Esophagus (tissue), 2 donors: ENCODE measurements around the gene CEACAM4. TPM values are rescaled to one million over a fixed set of nuclear protein-coding genes. Genes with fewer than 3 reads are reported as not detected.

Experiments used
- H3K27ac ChIP-seq, 2 donors: one replicate each; pipeline ENCODE4 v1.5.1; 2013; ENCODE audit warnings: low read depth in 2 of 2, mild to moderate bottlenecking in 2 of 2, inconsistent platforms in 1 of 2, low read length in 1 of 2, moderate library complexity in 1 of 2
- H3K27me3 ChIP-seq, 2 donors: one replicate each; pipeline ENCODE4 v1.6.1; 2013; ENCODE audit warnings: low read length in 2 of 2, control low read depth in 1 of 2, mild to moderate bottlenecking in 1 of 2; ENCODE audit not compliant: insufficient read depth in 2 of 2, control insufficient read depth in 1 of 2
- H3K36me3 ChIP-seq, 2 donors: one replicate each; pipeline ENCODE4 v1.6.1; 2013; ENCODE audit warnings: low read length in 1 of 2; ENCODE audit not compliant: control insufficient read depth in 2 of 2, insufficient read depth in 2 of 2
- H3K4me1 ChIP-seq, 2 donors: one replicate each; pipeline ENCODE4 v1.6.1; 2013; ENCODE audit warnings: low read length in 1 of 2; ENCODE audit not compliant: control insufficient read depth in 2 of 2, insufficient read depth in 2 of 2
- H3K4me3 ChIP-seq, 2 donors: one replicate each; pipeline ENCODE4 v1.5.1; 2013; ENCODE audit warnings: low read length in 2 of 2, mild to moderate bottlenecking in 2 of 2, low read depth in 1 of 2, moderate library complexity in 1 of 2
- H3K9me3 ChIP-seq, 2 donors: one replicate each; pipeline ENCODE4 v1.6.1; 2013; ENCODE audit warnings: mild to moderate bottlenecking in 2 of 2, low read depth in 1 of 2, low read length in 1 of 2, moderate library complexity in 1 of 2; ENCODE audit not compliant: control insufficient read depth in 2 of 2, insufficient read depth in 1 of 2
- WGBS, 2 donors: extraction: QIAGEN DNeasy Blood & Tissue Kit; methylation state at CpG; one replicate each; pipeline ENCODE4 v1.1.7; 2013; 5-methylcytosine and 5-hydroxymethylcytosine counted together
- polyA plus RNA-seq, 2 donors: library from polyadenylated mRNA; stranded (reverse); fragments of 200-250 nt; gene quantifications; one replicate each; pipeline ENCODE4 v1.2.3, GENCODE V29; 2013
- donor health status: healthy with polysubstance abuse.
- donor health status: Bipolar disorder and iron deficiency.

CEACAM4 gene
- polyA plus RNA-seq, 2 donors, result 0.47 to 0.58 TPM

DNA sequence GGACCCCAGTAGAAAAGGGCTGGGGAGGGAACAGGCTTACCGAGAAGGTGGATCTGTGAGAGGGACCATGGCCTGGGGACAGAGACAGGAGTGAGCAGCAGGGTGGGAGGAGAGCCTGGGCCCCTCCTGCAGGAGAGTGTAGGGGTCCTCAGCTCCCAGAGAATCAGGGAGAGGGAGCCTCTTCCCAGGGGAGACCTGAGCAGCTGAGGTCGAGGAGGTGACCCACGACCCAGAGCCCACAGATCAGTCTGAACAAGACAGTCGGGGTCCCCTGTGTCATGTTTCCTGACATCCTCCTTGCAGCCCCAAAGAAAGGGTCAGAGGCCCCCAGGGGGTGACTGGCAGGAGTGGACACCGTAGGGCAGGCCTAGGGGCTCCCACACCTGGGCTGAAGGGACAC lies 6.7 kb downstream of the CEACAM4 start:
- Histone ChIP-seq H3K27ac (no peak overlapping the region), H3K27me3 (no peaks in the 10 kb centered on the region), H3K36me3 (no peaks in the 10 kb centered on the region), H3K4me1 (no peaks in the 10 kb centered on the region), H3K4me3 (no peak overlapping the region), H3K9me3 (no peaks in the 10 kb centered on the region)
- 50 to 68% methylated on average over 5 of the region's 5 CpGs for WGBS, 2 donors

DNA sequence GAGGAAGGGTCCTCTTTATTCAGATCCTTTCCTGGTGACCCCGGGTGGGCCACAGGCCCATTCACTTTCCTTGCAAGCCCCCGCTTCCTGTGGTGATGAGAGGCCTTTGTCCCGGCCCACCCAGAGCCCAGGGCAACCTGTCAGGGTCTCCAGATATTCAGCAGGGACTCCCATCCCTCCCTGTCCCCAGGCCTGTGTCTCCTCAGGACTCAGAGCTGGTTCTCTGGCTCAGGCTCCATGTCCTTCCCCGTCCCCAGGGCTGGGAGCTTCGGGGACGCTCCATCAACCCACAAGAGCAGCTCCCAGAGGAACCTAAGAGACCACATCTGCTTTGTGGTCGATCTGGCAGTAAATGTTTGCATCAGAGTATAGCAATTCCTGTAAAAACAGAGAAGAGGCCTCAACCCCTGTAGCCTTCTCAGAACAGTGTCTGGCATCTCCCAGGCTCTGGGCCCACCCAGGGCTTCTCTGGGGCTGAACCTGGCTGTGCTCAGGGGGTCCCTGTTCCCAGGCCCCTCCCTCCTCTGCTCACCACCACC lies 7.8 kb downstream of the CEACAM4 start:
- H3K36me3 ChIP-seq, result no peaks in the 10 kb centered on the region
- H3K4me3 ChIP-seq, result no peak overlapping the region
- no peak overlapping the region for H3K27ac ChIP-seq
- H3K9me3 ChIP-seq, result no peaks in the 10 kb centered on the region
- no peaks in the 10 kb centered on the region for H3K4me1 ChIP-seq
- H3K27me3 ChIP-seq, result no peaks in the 10 kb centered on the region
- WGBS, 2 donors, result 34 to 43% methylated on average over 7 of the region's 7 CpGs

DNA sequence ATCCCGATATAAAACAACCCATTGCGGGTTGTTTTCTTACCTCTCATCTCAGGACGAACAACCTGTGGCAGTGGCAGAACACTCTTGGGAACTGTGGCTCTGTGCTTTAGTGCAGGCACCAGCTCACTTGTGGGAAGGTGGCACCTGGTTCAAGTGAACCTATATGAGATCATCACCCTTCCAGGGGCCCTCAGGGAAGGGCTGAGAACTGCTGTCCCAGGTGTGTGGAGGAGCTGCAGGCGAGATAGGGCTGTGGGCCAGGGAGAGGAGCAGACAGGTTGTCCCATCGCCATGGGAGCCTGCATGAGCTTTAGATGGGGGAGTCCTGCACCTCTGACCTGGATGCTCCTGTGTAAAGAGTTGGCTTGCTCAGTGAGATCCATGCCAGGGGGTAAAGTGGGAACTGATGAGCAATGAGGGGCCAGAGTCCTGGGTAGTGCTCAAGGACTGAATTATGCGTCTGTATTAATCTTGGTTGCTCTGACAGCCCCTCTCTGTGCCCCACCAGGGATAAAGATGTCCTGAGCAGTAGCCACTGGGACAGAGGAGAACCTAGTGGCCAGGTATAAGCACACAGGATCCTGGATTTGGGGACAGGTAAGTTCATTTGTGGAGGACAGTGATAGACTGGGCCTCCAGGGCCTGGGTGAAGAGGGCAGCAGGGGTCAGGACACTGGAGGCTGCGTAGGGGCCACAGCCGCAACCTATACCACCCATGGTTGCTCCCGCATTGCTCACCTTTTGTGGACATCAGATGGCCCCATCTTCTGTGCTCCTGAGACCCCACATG lies 8.7 kb downstream of the CEACAM4 start:
- Histone ChIP-seq H3K9me3 (no peaks in the 10 kb centered on the region), H3K36me3 (no peaks in the 10 kb centered on the region), H3K27ac (no peak overlapping the region), H3K4me3 (no peak overlapping the region), H3K27me3 (no peaks in the 10 kb centered on the region), H3K4me1 (no peaks in the 10 kb centered on the region)
- WGBS, 2 donors, result 77 to 80% methylated on average over 9 of the region's 9 CpGs

DNA sequence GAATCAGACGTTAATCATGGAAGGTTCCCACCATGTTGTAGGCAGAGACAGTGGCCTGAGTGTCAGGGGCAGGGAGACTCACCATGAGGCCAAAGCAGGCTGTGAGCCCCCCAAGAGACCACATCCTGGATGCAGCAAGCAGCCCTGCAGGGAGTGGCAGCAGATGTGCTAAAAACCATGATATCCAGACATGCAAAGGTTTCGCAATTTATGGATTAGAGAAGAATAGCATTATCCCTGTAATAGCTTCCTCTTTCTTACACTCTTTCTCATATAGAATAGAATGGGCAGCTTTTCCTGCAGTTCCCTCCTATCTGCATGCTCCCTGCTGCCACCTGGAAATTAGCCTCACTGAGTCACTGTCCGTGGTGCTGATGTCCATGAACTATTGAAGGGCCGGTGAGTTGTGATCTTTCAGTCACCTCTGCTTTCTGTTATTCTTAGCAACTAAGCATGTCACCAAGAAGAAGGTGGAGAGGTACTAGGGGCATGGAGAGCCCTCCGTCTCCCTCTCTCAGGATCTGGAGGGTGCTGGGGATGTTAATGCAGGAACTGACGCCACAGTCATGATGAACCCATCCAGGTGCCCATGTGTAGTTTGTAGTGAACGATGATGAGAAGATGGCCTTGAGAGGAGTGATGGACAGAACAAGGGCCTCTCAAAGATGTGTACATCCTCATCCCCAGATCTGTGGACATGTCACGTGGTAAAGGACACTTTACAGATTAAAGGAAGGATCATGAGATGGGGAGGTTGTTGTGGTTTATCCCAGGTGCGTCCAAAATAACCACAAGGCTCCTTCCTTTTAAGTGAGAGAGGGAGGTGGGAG lies 9.9 kb downstream of the CEACAM4 start:
- Histone ChIP-seq H3K27me3 (no peaks in the 10 kb centered on the region), H3K4me1 (no peaks in the 10 kb centered on the region), H3K36me3 (no peaks in the 10 kb centered on the region), H3K27ac (no peak overlapping the region), H3K9me3 (no peaks in the 10 kb centered on the region), H3K4me3 (no peak overlapping the region)
- 41% methylated on average over 9 of the region's 9 CpGs for WGBS, 2 donors

DNA sequence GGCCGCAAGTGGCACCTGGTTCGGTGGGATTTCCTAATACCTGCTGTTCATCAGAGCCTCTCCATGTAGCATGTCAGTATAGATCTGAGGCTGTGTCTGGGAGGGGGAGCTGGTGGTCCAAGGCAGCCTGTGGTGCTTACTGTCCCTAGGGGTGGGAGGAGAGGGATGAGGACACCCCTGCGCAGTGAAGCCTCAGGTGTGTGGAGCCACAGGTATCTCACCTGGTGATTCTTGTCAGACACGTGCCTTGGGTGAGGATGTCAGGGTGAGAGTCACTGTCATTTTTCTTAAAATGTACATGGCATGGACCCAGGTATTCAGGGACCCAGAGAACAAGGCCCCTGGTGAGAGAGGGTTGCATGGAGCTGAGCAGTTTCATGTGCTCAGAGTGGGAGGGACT lies 11.7 kb downstream of the CEACAM4 start:
- 74 to 79% methylated on average over 4 of the region's 4 CpGs for WGBS, 2 donors
- H3K9me3 ChIP-seq, result no peaks in the 10 kb centered on the region
- no peak overlapping the region for H3K27ac ChIP-seq
- H3K27me3 ChIP-seq, result no peaks in the 10 kb centered on the region
- no peaks in the 10 kb centered on the region for H3K4me1 ChIP-seq
- no peaks in the 10 kb centered on the region for H3K36me3 ChIP-seq
- H3K4me3 ChIP-seq, result no peak overlapping the region

DNA sequence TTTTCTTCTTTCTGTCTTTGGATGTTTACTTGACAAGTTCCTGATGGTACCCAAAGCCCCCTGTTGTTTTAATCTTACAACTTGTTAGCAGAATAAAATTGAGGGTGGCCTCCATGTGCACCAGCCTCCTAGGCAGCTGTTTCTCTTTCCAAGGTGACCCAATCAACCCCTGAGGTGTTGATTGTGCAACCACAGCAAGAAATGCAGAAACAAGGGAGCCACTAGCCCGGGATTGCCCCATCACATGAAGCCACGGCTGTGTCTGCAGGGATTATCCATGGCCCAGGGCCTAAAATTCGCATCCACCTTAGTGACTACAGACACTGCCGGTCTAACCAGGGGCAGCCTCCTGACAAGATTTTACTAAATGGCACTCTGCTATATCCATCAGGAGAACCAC lies 14.4 kb downstream of the CEACAM4 start:
- no peak overlapping the region for H3K4me3 ChIP-seq
- H3K27ac ChIP-seq, result no peak overlapping the region
- no peaks in the 10 kb centered on the region for H3K4me1 ChIP-seq
- H3K9me3 ChIP-seq, result no peaks in the 10 kb centered on the region
- 69 to 75% methylated on average over 4 of the region's 4 CpGs for WGBS, 2 donors
- H3K36me3 ChIP-seq, result no peaks in the 10 kb centered on the region
- no peaks in the 10 kb centered on the region for H3K27me3 ChIP-seq

DNA sequence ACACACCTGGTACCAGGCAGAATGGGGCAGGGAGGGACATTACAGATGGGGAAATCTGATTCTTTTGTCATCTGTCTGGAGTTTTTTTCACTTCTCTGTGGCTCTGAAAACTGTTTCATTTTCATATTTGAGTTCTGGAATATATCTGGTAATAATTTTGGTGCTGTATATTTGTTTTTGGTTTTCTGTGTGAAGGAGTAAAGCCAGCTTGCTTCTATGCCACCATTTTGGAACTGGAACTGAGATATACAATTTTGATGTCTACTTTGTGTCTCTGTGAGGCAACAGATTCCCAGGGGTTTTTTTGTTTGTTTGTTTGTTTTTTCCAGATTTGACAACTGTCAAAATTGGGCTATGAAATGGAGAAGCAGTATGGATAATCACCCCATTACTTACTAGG lies 16.1 kb downstream of the CEACAM4 start:
- Histone ChIP-seq H3K9me3 (no peaks in the 10 kb centered on the region), H3K4me1 (no peaks in the 10 kb centered on the region), H3K4me3 (no peak overlapping the region), H3K27me3 (no peaks in the 10 kb centered on the region), H3K36me3 (no peaks in the 10 kb centered on the region), H3K27ac (no peak overlapping the region)

DNA sequence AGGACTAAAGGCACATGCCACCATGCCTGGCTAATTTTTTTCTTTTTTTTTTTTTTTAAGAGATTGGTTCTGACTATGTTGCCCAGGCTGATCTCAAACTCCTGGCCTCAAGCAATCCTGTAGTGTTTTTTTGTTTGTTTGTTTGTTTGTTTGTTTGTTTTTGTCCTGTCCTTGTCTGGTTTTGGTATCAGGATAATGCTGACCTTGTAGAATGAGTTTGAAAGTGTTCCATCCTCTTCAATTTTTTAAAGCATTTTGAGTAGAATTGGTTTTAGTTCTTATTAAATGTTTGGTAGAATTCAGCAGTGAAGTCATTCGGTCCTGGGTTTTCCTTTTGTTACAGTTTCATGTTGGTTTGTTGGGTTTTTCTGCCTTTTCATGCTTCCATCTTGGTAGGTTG lies 19.2 kb downstream of the CEACAM4 start:
- Histone ChIP-seq H3K27ac (no peak overlapping the region), H3K27me3 (no peaks in the 10 kb centered on the region), H3K4me1 (no peaks in the 10 kb centered on the region), H3K36me3 (no peaks in the 10 kb centered on the region), H3K4me3 (no peak overlapping the region), H3K9me3 (no peaks in the 10 kb centered on the region)
- WGBS, 2 donors, result 72 to 82% methylated on average over 1 of the region's 1 CpG

DNA sequence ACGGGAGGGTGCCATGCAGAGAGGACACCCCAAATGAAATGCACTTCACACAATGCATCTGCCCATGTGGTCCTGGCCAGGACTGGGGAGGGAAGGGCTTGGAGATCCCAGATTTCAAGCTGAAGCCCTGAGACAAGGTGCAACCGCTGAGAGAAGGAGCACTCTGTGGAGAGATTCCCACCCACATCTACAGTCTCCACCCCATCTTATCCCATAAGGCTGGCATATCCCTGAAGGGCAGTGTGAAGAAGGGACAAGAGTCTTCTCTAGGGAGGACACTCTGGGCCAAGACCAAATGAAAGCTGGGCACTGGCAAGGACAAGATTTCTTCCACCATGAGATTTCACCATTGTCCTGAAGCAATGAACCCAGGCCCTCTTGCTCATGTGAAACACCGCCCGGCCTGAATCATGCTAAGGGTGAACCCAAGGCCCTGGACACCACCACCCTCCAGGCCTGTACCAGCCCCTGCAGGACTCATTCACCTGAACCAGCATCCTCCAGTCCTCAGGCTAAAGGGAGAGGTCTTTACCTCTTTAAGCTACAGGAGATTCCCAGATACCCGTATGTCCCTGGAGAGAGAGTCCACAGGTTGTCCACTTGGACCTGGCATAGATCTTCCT lies 20.5 kb downstream of the CEACAM4 start:
- Histone ChIP-seq H3K4me1 (no peaks in the 10 kb centered on the region), H3K9me3 (no peaks in the 10 kb centered on the region), H3K27me3 (no peaks in the 10 kb centered on the region), H3K36me3 (no peaks in the 10 kb centered on the region), H3K27ac (no peak overlapping the region), H3K4me3 (no peak overlapping the region)
- 73 to 85% methylated on average over 5 of the region's 5 CpGs for WGBS, 2 donors
